Nephron progenitor cell (in vitro differentiated cells): ENCODE data around the gene ZNF286A.

Experiments used
- DNase-seq: peaks from one replicate; pipeline ENCODE4 v3.0.0; 2021
- H3K27ac Mint-ChIP-seq: 2 replicates; pipeline ENCODE4 v1.8.0; 2021; ENCODE audit warnings: mild to moderate bottlenecking, moderate library complexity, mixed read lengths
- H3K27me3 Mint-ChIP-seq: 2 replicates; pipeline ENCODE4 v1.8.0; 2021; ENCODE audit warnings: mild to moderate bottlenecking, low read depth, mixed read lengths; ENCODE audit not compliant: poor library complexity
- H3K36me3 Mint-ChIP-seq: 2 replicates; pipeline ENCODE4 v1.8.0; 2021; ENCODE audit warnings: low read depth, mixed read lengths
- H3K4me1 Mint-ChIP-seq: 2 replicates; pipeline ENCODE4 v1.8.0; 2021; ENCODE audit warnings: mixed read lengths
- H3K4me3 Mint-ChIP-seq: 2 replicates; pipeline ENCODE4 v1.8.0; 2021; ENCODE audit warnings: mild to moderate bottlenecking, moderate library complexity, mixed read lengths
- H3K9me3 Mint-ChIP-seq: 2 replicates; pipeline ENCODE4 v1.8.0; 2021; ENCODE audit warnings: mild to moderate bottlenecking, moderate library complexity, mixed read lengths
- TF ChIP-seq, protein P1 (sequence below): fragments of 200-600 bp; sonication (generic); IDR thresholded peaks from 2 replicates; pipeline ENCODE4 v1.5.0; 2021; ENCODE audit warnings: antibody characterized with exemption

ZNF286A gene

GRCh38 chr17:15740570-15741120 is 41.1 kb downstream of the ZNF286A start:
- no peaks in the 10 kb centered on the region for H3K36me3 Mint-ChIP-seq
- no peaks in the 10 kb centered on the region for H3K4me1 Mint-ChIP-seq
- H3K27me3 Mint-ChIP-seq, result no peaks in the 10 kb centered on the region
- DNase-seq, result no peak
- H3K4me3 Mint-ChIP-seq, result no peak overlapping the region
- no peaks in the 10 kb centered on the region for H3K9me3 Mint-ChIP-seq
- TF ChIP-seq, protein P1, sequence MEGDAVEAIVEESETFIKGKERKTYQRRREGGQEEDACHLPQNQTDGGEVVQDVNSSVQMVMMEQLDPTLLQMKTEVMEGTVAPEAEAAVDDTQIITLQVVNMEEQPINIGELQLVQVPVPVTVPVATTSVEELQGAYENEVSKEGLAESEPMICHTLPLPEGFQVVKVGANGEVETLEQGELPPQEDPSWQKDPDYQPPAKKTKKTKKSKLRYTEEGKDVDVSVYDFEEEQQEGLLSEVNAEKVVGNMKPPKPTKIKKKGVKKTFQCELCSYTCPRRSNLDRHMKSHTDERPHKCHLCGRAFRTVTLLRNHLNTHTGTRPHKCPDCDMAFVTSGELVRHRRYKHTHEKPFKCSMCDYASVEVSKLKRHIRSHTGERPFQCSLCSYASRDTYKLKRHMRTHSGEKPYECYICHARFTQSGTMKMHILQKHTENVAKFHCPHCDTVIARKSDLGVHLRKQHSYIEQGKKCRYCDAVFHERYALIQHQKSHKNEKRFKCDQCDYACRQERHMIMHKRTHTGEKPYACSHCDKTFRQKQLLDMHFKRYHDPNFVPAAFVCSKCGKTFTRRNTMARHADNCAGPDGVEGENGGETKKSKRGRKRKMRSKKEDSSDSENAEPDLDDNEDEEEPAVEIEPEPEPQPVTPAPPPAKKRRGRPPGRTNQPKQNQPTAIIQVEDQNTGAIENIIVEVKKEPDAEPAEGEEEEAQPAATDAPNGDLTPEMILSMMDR, result no peak
- no peak overlapping the region for H3K27ac Mint-ChIP-seq

DNA sequence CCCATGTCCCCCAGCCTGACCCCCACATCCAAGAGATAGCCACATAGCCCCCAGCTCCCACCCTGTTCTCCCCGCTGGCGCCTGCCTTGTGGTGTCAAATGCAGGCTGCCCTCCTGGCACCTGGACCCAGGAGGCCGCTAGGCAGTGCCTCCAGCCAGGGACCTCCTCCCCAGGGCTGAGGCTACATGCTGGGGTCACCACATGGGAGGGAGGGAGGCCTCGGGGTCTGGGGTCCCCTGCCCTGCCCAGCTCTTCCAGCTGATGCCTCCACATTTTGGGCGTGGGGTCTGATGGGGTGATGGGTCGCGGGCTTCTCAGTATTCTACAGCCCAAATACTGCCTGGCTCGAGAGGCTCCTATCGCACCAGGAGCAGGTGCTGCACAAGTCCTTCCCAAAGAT is 42.1 kb downstream of the ZNF286A start:
- no peaks in the 10 kb centered on the region for H3K4me1 Mint-ChIP-seq
- H3K9me3 Mint-ChIP-seq, result peaks cover 4% of the 10 kb centered on the region
- DNase-seq, result no peak
- H3K27me3 Mint-ChIP-seq, result no peaks in the 10 kb centered on the region
- TF ChIP-seq, protein P1, result no peak
- peaks cover 2% of the 10 kb centered on the region for H3K36me3 Mint-ChIP-seq
- no peak overlapping the region for H3K4me3 Mint-ChIP-seq
- H3K27ac Mint-ChIP-seq, result no peak overlapping the region

- no peak overlapping the region for H3K4me3 Mint-ChIP-seq
- H3K36me3 Mint-ChIP-seq, result peaks cover 6% of the 10 kb centered on the region
- TF ChIP-seq, protein P1, result no peak
- H3K4me1 Mint-ChIP-seq, result no peaks in the 10 kb centered on the region
- peaks cover 7% of the 10 kb centered on the region for H3K9me3 Mint-ChIP-seq
- peaks cover under 1% of the 10 kb centered on the region for H3K27me3 Mint-ChIP-seq
- no peak for DNase-seq
- H3K27ac Mint-ChIP-seq, result no peak overlapping the region
These were observed 42.7 kb downstream of the ZNF286A start for GRCh38 chr17:15742051-15742795.

GRCh38 chr17:15742921-15743320 is 43.4 kb downstream of the ZNF286A start:
- no peak for DNase-seq
- H3K4me1 Mint-ChIP-seq, result no peaks in the 10 kb centered on the region
- peaks cover 6% of the 10 kb centered on the region for H3K36me3 Mint-ChIP-seq
- H3K27ac Mint-ChIP-seq, result no peak overlapping the region
- H3K9me3 Mint-ChIP-seq, result peaks cover 7% of the 10 kb centered on the region
- H3K27me3 Mint-ChIP-seq, result peaks cover 3% of the 10 kb centered on the region
- TF ChIP-seq, protein P1, result no peak
- no peak overlapping the region for H3K4me3 Mint-ChIP-seq

GRCh38 chr17:15744074-15744676 is 44.6 kb downstream of the ZNF286A start:
- peaks cover 6% of the 10 kb centered on the region for H3K36me3 Mint-ChIP-seq
- H3K27me3 Mint-ChIP-seq, result peaks cover 3% of the 10 kb centered on the region
- no peak overlapping the region for H3K4me3 Mint-ChIP-seq
- no peaks in the 10 kb centered on the region for H3K4me1 Mint-ChIP-seq
- TF ChIP-seq, protein P1, result no peak
- H3K27ac Mint-ChIP-seq, result no peak overlapping the region
- DNase-seq, result no peak
- H3K9me3 Mint-ChIP-seq, result peaks cover 7% of the 10 kb centered on the region
